GM12878 (cell line): ENCODE measurements around the gene PMEL. TPM values are rescaled to one million over a fixed set of nuclear protein-coding genes. Genes with fewer than 3 reads are reported as not detected.

Experiments used
- ATF2 ChIP-seq: IDR thresholded peaks from 2 replicates; pipeline ENCODE4 v1.6.1; 2012; ENCODE audit warnings: low read length, inconsistent platforms
- BACH1 ChIP-seq: fragments of 450-650 bp; IDR thresholded peaks from 2 replicates; pipeline ENCODE4 v1.6.1; 2017; ENCODE audit warnings: mild to moderate bottlenecking, borderline replicate concordance
- BCL11A ChIP-seq: IDR thresholded peaks from 2 replicates; pipeline ENCODE4 v1.6.1; 2011; ENCODE audit warnings: low read depth, low read length
- CHD1 ChIP-seq: IDR thresholded peaks from 2 replicates; pipeline ENCODE4 v1.6.1; 2012; ENCODE audit warnings: low read depth, low read length, improper control_type of control experiment
- CHD2 ChIP-seq: IDR thresholded peaks from 2 replicates; pipeline ENCODE4 v1.6.1; 2011; ENCODE audit warnings: low read depth, low read length, improper control_type of control experiment, borderline replicate concordance
- EED ChIP-seq: sonication (generic); IDR thresholded peaks from 2 replicates; pipeline ENCODE4 v1.6.1; 2016; ENCODE audit warnings: antibody characterized with exemption, low read depth
- KLF5 ChIP-seq: fragments of 450-650 bp; IDR thresholded peaks from 2 replicates; pipeline ENCODE4 v1.6.1; 2014; ENCODE audit warnings: mild to moderate bottlenecking; ENCODE audit not compliant: partially characterized antibody
- MXI1 ChIP-seq: fragments of 150-350 bp; IDR thresholded peaks from 2 replicates; pipeline ENCODE4 v1.6.1; 2011; ENCODE audit warnings: low read depth, mild to moderate bottlenecking, inconsistent platforms, low read length, improper control_type of control experiment
- MYC ChIP-seq: IDR thresholded peaks from 2 replicates; pipeline ENCODE4 v1.6.1; 2011; ENCODE audit warnings: mild to moderate bottlenecking, low read length, moderate library complexity, inconsistent platforms; ENCODE audit not compliant: insufficient read depth, insufficient replicate concordance, insufficient read length, severe bottlenecking
- PBX3 ChIP-seq: IDR thresholded peaks from 2 replicates; pipeline ENCODE4 v1.6.1; 2011; ENCODE audit warnings: mild to moderate bottlenecking, low read depth, low read length, moderate library complexity; ENCODE audit not compliant: insufficient replicate concordance
- POLR2AphosphoS2 ChIP-seq: IDR thresholded peaks from 2 replicates; pipeline ENCODE4 v1.6.1; 2011; ENCODE audit warnings: low read depth, mild to moderate bottlenecking, low read length, improper control_type of control experiment, moderate library complexity
- RAD21 ChIP-seq: IDR thresholded peaks from 2 replicates; pipeline ENCODE4 v1.6.1; 2011; ENCODE audit warnings: mild to moderate bottlenecking, low read depth, low read length, moderate library complexity; ENCODE audit not compliant: insufficient read depth
- RB1 ChIP-seq: fragments of 450-650 bp; formaldehyde crosslinking; IDR thresholded peaks from 2 replicates; pipeline ENCODE4 v1.6.1; 2017; ENCODE audit warnings: mild to moderate bottlenecking, borderline replicate concordance
- RELB ChIP-seq: fragments of 450-650 bp; IDR thresholded peaks from 2 replicates; pipeline ENCODE4 v1.6.1; 2017; ENCODE audit warnings: low read depth, mild to moderate bottlenecking, moderate library complexity
- SIX5 ChIP-seq: IDR thresholded peaks from 2 replicates; pipeline ENCODE4 v1.6.1; 2011; ENCODE audit warnings: mild to moderate bottlenecking, low read depth, low read length, moderate library complexity; ENCODE audit not compliant: severe bottlenecking
- SMAD1 ChIP-seq: fragments of 450-650 bp; IDR thresholded peaks from 2 replicates; pipeline ENCODE4 v1.6.1; 2018; ENCODE audit warnings: mild to moderate bottlenecking, low read depth; ENCODE audit not compliant: partially characterized antibody
- SMAD5 ChIP-seq: IDR thresholded peaks from 2 replicates; pipeline ENCODE4 v1.6.1; 2016; ENCODE audit warnings: antibody characterized with exemption, low read depth
- USF1 ChIP-seq: IDR thresholded peaks from 2 replicates; pipeline ENCODE4 v1.6.1; 2011; ENCODE audit warnings: borderline replicate concordance, low read depth, mild to moderate bottlenecking, moderate library complexity, mixed read lengths, low read length; ENCODE audit not compliant: insufficient read depth; ENCODE audit errors: extremely low read length
- polyA plus RNA-seq, 11 experiments: library from polyadenylated mRNA; depleted of rRNA in 4 of 11; unstranded in 6 of 11; stranded (reverse) in 5 of 11; fragments of >200 nt; fragmentation: Nextera tagmentation in 4 of 11; fragmentation: Illumina TruSeq in 1 of 11; extraction: Ambion mirVana in 4 of 11; extraction: Trizol in 1 of 11; gene quantifications; 1 replicate in 1 of 11; 2 replicates in 10 of 11; pipeline versions ENCODE4 v1.2.1 to v1.2.3, GENCODE V29; 2011 to 2016; ENCODE audit warnings: inconsistent platforms in 2 of 11, missing spikeins in 2 of 11, low read depth in 1 of 11
- total RNA-seq, 4 experiments: library from RNA; depleted of rRNA in 3 of 4; stranded (reverse); fragments of >200 nt in 3 of 4; fragmentation: Illumina TruSeq in 1 of 4; extraction: Trizol in 1 of 4; gene quantifications; 2 replicates each; pipeline versions ENCODE4 v1.2.1 to v1.2.3, GENCODE V29; 2013 to 2021
- TF ChIP-seq, protein P1 (sequence below), 3 experiments: IDR thresholded peaks in 2 of 3; conservative IDR thresholded peaks in 1 of 3; 2 replicates each; pipeline ENCODE4 v1.5.1; 2011; ENCODE audit warnings: low read depth in 3 of 3, low read length in 3 of 3, mild to moderate bottlenecking in 3 of 3, control low read depth in 2 of 3, moderate library complexity in 2 of 3, inconsistent platforms in 1 of 3, mixed read lengths in 1 of 3; ENCODE audit not compliant: control insufficient read depth in 2 of 3, insufficient read depth in 1 of 3; ENCODE audit errors: extremely low read depth in 1 of 3
- TF ChIP-seq, protein P2 (sequence below): IDR thresholded peaks from 2 replicates; pipeline ENCODE4 v1.6.1; 2011; ENCODE audit warnings: borderline replicate concordance, low read depth, mild to moderate bottlenecking, moderate library complexity, low read length; ENCODE audit not compliant: insufficient read depth, poor library complexity, severe bottlenecking

The PMEL gene
- total and polyA plus RNA-seq, 10 of the 15 experiments (the other 5 are each of a cell fraction or from before 2014, with no cell fraction given), result 0.32 to 1.6 (median 0.56) TPM

DNA sequence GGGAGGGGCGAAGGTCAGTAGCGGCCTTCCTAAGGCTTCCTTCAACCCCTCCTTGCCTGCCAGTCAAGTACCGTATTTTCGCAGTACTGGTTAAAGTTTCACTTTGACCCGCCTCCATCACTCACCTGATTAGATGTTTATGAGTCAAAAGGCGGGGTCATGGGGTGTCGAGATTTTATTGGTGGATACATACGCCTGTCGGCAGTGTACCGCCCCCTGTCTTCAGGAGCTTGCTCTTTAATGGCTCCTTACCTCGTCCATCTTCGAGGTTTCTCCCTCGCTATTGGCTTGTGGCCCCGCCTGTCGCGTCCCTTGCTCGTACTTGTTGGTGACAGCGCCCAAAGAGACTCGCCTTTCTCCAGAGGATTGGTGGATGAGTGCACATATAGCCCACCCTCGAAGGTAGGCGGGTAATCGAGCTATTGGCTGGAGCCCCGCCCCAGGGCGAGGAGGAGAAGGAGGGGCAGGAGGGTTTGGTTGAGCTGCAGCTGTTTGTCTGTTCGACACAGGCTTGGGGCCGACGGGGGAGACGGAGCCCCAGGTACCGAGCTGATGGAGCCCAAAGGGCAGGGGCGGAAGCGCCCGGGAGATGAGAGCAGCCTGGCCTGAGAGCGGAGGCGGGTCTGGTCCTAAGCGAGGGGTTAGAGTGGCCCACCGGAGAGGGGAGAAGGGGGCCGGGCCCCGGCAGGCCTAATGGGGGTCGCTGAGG is 7.9 kb upstream of the PMEL start, which contains the start of gene RAB5B (continued):
- TF ChIP-seq SMAD5, result 0 out of 2 replicates have a peak, but pooled peaks have one; percentile 11
- TF ChIP-seq RAD21, result no peak
- TF ChIP-seq RELB, result no peak
- no peak for TF ChIP-seq MYC
- TF ChIP-seq SIX5, result peak; percentile 4
- TF ChIP-seq BCL11A, result no peak
- TF ChIP-seq KLF5, result peak; percentile 98
- TF ChIP-seq MXI1, result 0 out of 2 replicates have a peak, but pooled peaks have one; percentile 4
- TF ChIP-seq, protein P1, sequence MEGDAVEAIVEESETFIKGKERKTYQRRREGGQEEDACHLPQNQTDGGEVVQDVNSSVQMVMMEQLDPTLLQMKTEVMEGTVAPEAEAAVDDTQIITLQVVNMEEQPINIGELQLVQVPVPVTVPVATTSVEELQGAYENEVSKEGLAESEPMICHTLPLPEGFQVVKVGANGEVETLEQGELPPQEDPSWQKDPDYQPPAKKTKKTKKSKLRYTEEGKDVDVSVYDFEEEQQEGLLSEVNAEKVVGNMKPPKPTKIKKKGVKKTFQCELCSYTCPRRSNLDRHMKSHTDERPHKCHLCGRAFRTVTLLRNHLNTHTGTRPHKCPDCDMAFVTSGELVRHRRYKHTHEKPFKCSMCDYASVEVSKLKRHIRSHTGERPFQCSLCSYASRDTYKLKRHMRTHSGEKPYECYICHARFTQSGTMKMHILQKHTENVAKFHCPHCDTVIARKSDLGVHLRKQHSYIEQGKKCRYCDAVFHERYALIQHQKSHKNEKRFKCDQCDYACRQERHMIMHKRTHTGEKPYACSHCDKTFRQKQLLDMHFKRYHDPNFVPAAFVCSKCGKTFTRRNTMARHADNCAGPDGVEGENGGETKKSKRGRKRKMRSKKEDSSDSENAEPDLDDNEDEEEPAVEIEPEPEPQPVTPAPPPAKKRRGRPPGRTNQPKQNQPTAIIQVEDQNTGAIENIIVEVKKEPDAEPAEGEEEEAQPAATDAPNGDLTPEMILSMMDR (IDR thresholded peaks at IDR 0.05 in 2 of 3, conservative IDR thresholded peaks at IDR 0.05 in 1 of 3; ENCODE audit: control insufficient read depth in 2 of 3, extremely low read depth in 1 of 3, insufficient read depth in 1 of 3, low read depth in 3 of 3, low read length in 3 of 3), result no peak
- no peak for TF ChIP-seq EED
- TF ChIP-seq, protein P2, sequence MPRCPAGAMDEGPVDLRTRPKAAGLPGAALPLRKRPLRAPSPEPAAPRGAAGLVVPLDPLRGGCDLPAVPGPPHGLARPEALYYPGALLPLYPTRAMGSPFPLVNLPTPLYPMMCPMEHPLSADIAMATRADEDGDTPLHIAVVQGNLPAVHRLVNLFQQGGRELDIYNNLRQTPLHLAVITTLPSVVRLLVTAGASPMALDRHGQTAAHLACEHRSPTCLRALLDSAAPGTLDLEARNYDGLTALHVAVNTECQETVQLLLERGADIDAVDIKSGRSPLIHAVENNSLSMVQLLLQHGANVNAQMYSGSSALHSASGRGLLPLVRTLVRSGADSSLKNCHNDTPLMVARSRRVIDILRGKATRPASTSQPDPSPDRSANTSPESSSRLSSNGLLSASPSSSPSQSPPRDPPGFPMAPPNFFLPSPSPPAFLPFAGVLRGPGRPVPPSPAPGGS, result no peak
- no peak; the same call in 1 of the 2 replicates for TF ChIP-seq BACH1
- TF ChIP-seq CHD1, result no peak
- TF ChIP-seq POLR2AphosphoS2, result peak; percentile 77
- peak; percentile 49; the same call in 1 of the 2 replicates for TF ChIP-seq RB1
- peak; percentile 46 for TF ChIP-seq SMAD1
- TF ChIP-seq CHD2, result peak; percentile 99
- peak; percentile 12 for TF ChIP-seq USF1
- TF ChIP-seq PBX3, result peak; percentile 95
- no peak for TF ChIP-seq ATF2
